ENCODE results near the gene OR56A4. TPM values are rescaled to one million over a fixed set of nuclear protein-coding genes. Genes with fewer than 3 reads are reported as not detected.
A peak's percentile ranks its signal among the peaks of the same experiment; 100 is the strongest.

OR56A4 gene
- total RNA-seq, 2 donors from 2014 or later: not detected

DNA sequence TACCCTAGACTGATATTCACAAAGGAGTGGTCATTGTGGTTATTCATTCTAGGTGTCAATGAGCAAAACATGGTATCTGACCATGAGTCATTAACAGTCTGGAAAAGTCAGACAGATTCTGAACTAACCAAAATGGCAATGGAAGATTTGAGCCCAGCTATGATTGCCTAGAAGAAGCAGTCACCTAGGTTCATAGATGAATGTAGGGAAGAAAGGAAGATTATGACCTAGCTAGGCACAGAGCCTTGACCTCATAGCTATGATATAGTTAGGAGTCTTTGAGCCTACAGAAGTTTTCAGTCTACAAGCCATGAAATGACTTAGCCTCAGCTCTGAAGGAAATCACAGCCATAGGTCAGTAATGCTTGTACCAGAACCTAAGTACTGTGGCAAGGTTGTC, 351 bp downstream of the OR56A4 start:
- Histone ChIP-seq H3K4me1 (ENCODE audit: control insufficient read depth in 1 of 2, low read depth in 2 of 2) (no peaks in the 10 kb centered on the region), H3K36me3 (no peaks in the 10 kb centered on the region), H3K27me3 (replicated peaks; ENCODE audit: insufficient read depth) (no peaks in the 10 kb centered on the region), H3K27ac (no peak overlapping the region), H3K4me3 (no peak overlapping the region), H3K9me3 (no peaks in the 10 kb centered on the region)
- ATAC-seq (ENCODE audit: insufficient number of reproducible peaks, low FRiP score, low read depth) (no peak), DNase-seq (ENCODE audit: low spot score) (no peak)
- TF ChIP-seq CTCF (IDR thresholded peaks at IDR 0.05): no peak

- no peak for DNase-seq (ENCODE audit: low spot score)
- Histone ChIP-seq H3K9me3 (no peaks in the 10 kb centered on the region), H3K36me3 (no peaks in the 10 kb centered on the region), H3K4me1 (ENCODE audit: control insufficient read depth in 1 of 2, low read depth in 2 of 2) (no peaks in the 10 kb centered on the region), H3K27me3 (replicated peaks; ENCODE audit: insufficient read depth) (no peaks in the 10 kb centered on the region), H3K4me3 (no peak overlapping the region), H3K27ac (no peak overlapping the region)
- no peak for TF ChIP-seq CTCF (IDR thresholded peaks at IDR 0.05)
- no peak for ATAC-seq (ENCODE audit: insufficient number of reproducible peaks, low FRiP score, low read depth)
Measured at GRCh38 chr11:6002202-6002699, 4.5 kb downstream of the OR56A4 start.

- H3K36me3 ChIP-seq: no peaks in the 10 kb centered on the region
- no peak overlapping the region for H3K27ac ChIP-seq
- H3K27me3 ChIP-seq (replicated peaks; ENCODE audit: insufficient read depth): no peaks in the 10 kb centered on the region
- ATAC-seq (ENCODE audit: insufficient number of reproducible peaks, low FRiP score, low read depth) (no peak), DNase-seq (ENCODE audit: low spot score) (no peak)
- H3K4me3 ChIP-seq: no peak overlapping the region
- no peaks in the 10 kb centered on the region for H3K4me1 ChIP-seq (ENCODE audit: control insufficient read depth in 1 of 2, low read depth in 2 of 2)
- H3K9me3 ChIP-seq: no peaks in the 10 kb centered on the region
- no peak for TF ChIP-seq CTCF (IDR thresholded peaks at IDR 0.05)
Measured at GRCh38 chr11:5994791-5995190, 12.0 kb downstream of the OR56A4 start.

DNA sequence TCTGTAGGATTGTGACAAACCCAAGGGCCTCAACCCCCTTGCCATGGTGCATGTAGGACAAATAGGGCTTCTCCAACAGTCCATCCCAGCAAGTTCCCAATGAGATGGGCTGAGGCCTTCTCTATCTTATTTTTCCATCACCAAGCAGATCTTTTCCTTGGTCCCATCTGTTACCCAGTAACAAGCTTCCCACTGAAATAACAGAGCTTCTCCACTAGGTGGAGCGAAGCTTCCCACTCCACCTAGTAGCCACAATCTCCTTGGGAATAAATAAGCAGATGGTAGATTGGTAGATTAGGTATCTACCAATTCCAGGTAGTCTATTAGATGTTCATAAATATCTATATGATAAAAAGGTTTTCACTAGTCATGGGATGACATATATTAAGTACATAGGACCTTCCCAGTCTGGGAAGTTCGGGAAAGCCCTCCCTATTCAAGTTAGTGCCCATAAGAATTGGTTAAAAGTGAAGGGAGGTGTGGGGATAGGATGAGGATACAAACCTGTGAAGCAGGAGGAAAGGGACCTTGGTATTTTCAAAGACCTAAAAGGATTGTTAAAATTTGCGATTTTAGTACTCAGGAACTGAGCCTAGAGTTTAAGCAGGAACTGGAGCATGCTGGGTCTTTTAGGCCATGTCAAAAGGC, 14.0 kb downstream of the OR56A4 start:
- no peak for ATAC-seq (ENCODE audit: insufficient number of reproducible peaks, low FRiP score, low read depth)
- Histone ChIP-seq H3K4me3 (no peak overlapping the region), H3K27ac (no peak overlapping the region), H3K27me3 (replicated peaks; ENCODE audit: insufficient read depth) (no peaks in the 10 kb centered on the region), H3K36me3 (no peaks in the 10 kb centered on the region), H3K4me1 (ENCODE audit: control insufficient read depth in 1 of 2, low read depth in 2 of 2) (no peaks in the 10 kb centered on the region), H3K9me3 (no peaks in the 10 kb centered on the region)
- no peak for DNase-seq (ENCODE audit: low spot score)
- peak; percentile 34 for TF ChIP-seq CTCF (IDR thresholded peaks at IDR 0.05)

DNA sequence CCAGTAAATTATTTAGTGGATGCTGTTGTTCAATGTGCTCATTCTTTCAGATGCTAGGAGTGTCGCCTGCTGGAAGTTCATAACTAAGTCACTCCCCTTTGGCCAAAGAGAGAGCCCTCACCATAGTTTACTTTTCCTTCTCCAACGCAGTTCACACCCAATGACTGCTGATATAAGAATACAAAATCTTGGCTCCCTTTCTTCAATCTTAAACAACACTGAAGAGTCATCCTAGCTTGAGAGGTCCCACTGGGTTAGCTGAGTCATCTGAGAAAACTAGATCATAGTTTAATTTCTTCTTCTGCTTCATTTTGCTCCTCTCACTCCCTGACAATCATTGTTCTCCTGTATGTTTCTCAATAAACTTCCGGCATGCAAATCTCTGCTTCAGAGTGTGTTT, 14.6 kb downstream of the OR56A4 start:
- Histone ChIP-seq H3K4me1 (ENCODE audit: control insufficient read depth in 1 of 2, low read depth in 2 of 2) (no peaks in the 10 kb centered on the region), H3K27me3 (replicated peaks; ENCODE audit: insufficient read depth) (no peaks in the 10 kb centered on the region), H3K4me3 (no peak overlapping the region), H3K9me3 (no peaks in the 10 kb centered on the region), H3K27ac (no peak overlapping the region), H3K36me3 (no peaks in the 10 kb centered on the region)
- no peak for TF ChIP-seq CTCF (IDR thresholded peaks at IDR 0.05)
- ATAC-seq (ENCODE audit: insufficient number of reproducible peaks, low FRiP score, low read depth) (no peak), DNase-seq (ENCODE audit: low spot score) (no peak)
